ENCODE data around the gene SEC14L2.

Gene SEC14L2

DNA sequence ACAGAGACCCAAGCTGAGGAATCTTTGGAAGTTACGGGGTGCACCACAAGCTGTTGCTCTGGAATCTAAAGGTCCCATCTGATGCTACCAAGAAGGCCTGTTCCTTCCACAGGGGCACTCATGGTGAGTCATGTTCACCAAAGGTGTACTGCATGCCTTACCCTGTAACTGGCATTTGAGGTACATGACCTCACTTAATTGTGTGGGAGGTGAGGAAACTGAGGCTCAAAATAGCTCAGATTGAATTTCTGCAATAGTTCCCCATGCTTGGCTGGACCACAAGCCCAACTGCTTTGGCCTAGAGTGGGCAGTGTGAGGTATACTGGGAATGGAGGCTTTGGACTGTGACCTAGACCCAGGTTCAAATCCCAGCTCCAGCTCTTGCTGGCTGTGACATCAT, 37.0 kb downstream of the SEC14L2 start:
- Histone ChIP-seq H3K36me3 (ENCODE audit: control insufficient read depth, insufficient read depth, low read length) (peaks cover 4% of the 10 kb centered on the region; the same call in 1 of the 2 replicates), H3K4me3 (replicated peaks; ENCODE audit: low read depth, low read length) (no peak overlapping the region), H3K27me3 (replicated peaks; ENCODE audit: control insufficient read depth, insufficient read depth, low read length) (no peaks in the 10 kb centered on the region)
- DNase-seq (ENCODE audit: extremely low read depth, insufficient read length) = no peak
- no peak for TF ChIP-seq CTCF (IDR thresholded peaks at IDR 0.05; ENCODE audit: insufficient read depth, low read length, poor library complexity, severe bottlenecking)

- H3K4me3 ChIP-seq (replicated peaks; ENCODE audit: low read depth, low read length) = peak overlapping the region; percentile 27; the same call in 1 of the 2 replicates
- no peak for TF ChIP-seq CTCF (IDR thresholded peaks at IDR 0.05; ENCODE audit: insufficient read depth, low read length, poor library complexity, severe bottlenecking)
- no peak for DNase-seq (ENCODE audit: extremely low read depth, insufficient read length)
- no peaks in the 10 kb centered on the region for H3K36me3 ChIP-seq (ENCODE audit: control insufficient read depth, insufficient read depth, low read length)
- no peaks in the 10 kb centered on the region for H3K27me3 ChIP-seq (replicated peaks; ENCODE audit: control insufficient read depth, insufficient read depth, low read length)
These were observed 38.0 kb downstream of the SEC14L2 start for GRCh38 chr22:30434843-30435242.

GRCh38 chr22:30435674-30436126, 38.9 kb downstream of the SEC14L2 start:
- no peaks in the 10 kb centered on the region for H3K27me3 ChIP-seq (replicated peaks; ENCODE audit: control insufficient read depth, insufficient read depth, low read length)
- no peak for TF ChIP-seq CTCF (IDR thresholded peaks at IDR 0.05; ENCODE audit: insufficient read depth, low read length, poor library complexity, severe bottlenecking)
- peak; percentile 35 for DNase-seq (ENCODE audit: extremely low read depth, insufficient read length)
- no peaks in the 10 kb centered on the region for H3K36me3 ChIP-seq (ENCODE audit: control insufficient read depth, insufficient read depth, low read length)
- H3K4me3 ChIP-seq (replicated peaks; ENCODE audit: low read depth, low read length) = peak overlapping the region; percentile 27

DNA sequence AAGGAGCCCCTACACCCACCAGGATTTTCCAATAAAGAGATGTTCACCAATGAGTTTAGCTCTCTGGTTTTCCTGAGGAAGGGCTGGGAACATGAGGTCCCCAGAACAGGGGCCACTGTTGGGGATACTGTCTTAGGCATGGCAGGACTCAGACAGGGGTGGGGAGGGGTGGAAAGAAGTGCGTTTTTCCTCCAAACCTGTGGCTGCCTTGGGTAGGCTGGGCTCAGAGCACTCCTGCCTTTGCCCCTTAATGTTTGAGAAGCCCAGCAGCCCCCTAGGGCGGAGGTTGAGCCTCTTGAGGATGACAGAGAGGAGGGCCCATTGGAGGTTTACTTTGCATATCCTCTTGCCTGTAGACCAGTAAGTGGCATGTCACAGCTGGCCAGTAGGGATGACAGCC, 39.4 kb downstream of the SEC14L2 start:
- Histone ChIP-seq H3K36me3 (ENCODE audit: control insufficient read depth, insufficient read depth, low read length) (no peaks in the 10 kb centered on the region), H3K27me3 (replicated peaks; ENCODE audit: control insufficient read depth, insufficient read depth, low read length) (no peaks in the 10 kb centered on the region), H3K4me3 (replicated peaks; ENCODE audit: low read depth, low read length) (peak overlapping the region; percentile 0)
- no peak for TF ChIP-seq CTCF (IDR thresholded peaks at IDR 0.05; ENCODE audit: insufficient read depth, low read length, poor library complexity, severe bottlenecking)
- no peak for DNase-seq (ENCODE audit: extremely low read depth, insufficient read length)

DNA sequence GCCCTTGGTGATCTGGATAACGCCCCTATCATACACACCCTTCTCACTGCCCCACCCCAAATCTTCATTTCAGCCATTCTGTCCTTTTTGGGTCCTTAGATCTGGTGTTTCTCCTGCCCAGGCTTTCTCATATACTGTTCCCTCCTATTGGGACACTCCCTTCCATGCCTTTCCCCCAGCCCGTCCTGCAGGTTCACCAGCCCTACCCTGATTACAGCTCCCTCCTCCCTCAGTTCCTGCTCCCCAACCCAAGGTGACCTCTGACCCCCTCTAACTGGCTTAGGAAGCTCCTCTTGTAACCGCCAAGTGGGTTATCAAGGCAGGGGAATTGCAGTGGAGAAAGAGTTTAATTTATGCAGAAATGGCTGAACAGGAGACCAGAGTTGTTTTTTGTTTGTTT, 41.7 kb downstream of the SEC14L2 start:
- DNase-seq (ENCODE audit: extremely low read depth, insufficient read length) = no peak
- Histone ChIP-seq H3K27me3 (replicated peaks; ENCODE audit: control insufficient read depth, insufficient read depth, low read length) (no peaks in the 10 kb centered on the region), H3K36me3 (ENCODE audit: control insufficient read depth, insufficient read depth, low read length) (no peaks in the 10 kb centered on the region), H3K4me3 (replicated peaks; ENCODE audit: low read depth, low read length) (no peak overlapping the region)
- no peak for TF ChIP-seq CTCF (IDR thresholded peaks at IDR 0.05; ENCODE audit: insufficient read depth, low read length, poor library complexity, severe bottlenecking)

- H3K36me3 ChIP-seq (ENCODE audit: control insufficient read depth, insufficient read depth, low read length) = no peaks in the 10 kb centered on the region
- H3K4me3 ChIP-seq (replicated peaks; ENCODE audit: low read depth, low read length) = no peak overlapping the region
- no peaks in the 10 kb centered on the region for H3K27me3 ChIP-seq (replicated peaks; ENCODE audit: control insufficient read depth, insufficient read depth, low read length)
- no peak for TF ChIP-seq CTCF (IDR thresholded peaks at IDR 0.05; ENCODE audit: insufficient read depth, low read length, poor library complexity, severe bottlenecking)
- no peak for DNase-seq (ENCODE audit: extremely low read depth, insufficient read length)
These were observed 42.4 kb downstream of the SEC14L2 start for GRCh38 chr22:30439226-30439625.

Measured in GM06990 (cell line).